ENCODE data around the gene DPH6.

DNA sequence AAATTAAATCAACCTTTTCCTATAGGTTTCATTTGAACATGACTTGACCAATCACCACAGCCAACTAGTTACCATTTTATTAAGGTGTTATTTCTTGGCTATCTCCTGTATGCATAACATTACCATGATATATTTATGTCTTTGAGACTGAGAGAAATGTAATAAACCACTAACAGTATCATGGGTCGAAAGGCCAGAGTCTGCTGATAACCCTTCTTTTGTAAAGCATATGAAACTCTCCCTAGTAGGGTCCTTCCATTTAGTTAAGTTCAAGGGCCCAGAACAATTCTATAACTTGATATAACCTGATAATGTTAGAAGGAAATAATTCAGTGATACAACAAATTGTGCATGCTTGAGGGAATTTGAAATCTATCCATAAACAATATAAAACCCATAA, 14.3 kb upstream of the DPH6 start:
- TF ChIP-seq, protein P1, sequence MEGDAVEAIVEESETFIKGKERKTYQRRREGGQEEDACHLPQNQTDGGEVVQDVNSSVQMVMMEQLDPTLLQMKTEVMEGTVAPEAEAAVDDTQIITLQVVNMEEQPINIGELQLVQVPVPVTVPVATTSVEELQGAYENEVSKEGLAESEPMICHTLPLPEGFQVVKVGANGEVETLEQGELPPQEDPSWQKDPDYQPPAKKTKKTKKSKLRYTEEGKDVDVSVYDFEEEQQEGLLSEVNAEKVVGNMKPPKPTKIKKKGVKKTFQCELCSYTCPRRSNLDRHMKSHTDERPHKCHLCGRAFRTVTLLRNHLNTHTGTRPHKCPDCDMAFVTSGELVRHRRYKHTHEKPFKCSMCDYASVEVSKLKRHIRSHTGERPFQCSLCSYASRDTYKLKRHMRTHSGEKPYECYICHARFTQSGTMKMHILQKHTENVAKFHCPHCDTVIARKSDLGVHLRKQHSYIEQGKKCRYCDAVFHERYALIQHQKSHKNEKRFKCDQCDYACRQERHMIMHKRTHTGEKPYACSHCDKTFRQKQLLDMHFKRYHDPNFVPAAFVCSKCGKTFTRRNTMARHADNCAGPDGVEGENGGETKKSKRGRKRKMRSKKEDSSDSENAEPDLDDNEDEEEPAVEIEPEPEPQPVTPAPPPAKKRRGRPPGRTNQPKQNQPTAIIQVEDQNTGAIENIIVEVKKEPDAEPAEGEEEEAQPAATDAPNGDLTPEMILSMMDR (conservative IDR thresholded peaks at IDR 0.05; ENCODE audit: low read depth, low read length) = no peak
- TF ChIP-seq EZH2 (IDR thresholded peaks at IDR 0.05; ENCODE audit: borderline replicate concordance, low read depth, low read length, poor library complexity, severe bottlenecking) = no peak

Measured in A673 (cell line).